ENCODE results near the gene CLNK. TPM values are rescaled to one million over a fixed set of nuclear protein-coding genes. Genes with fewer than 3 reads are reported as not detected.

CLNK gene
- total and polyA plus RNA-seq, 4 donors: under 0.01 to 0.01 (median under 0.01) TPM; not detected in 1

DNA sequence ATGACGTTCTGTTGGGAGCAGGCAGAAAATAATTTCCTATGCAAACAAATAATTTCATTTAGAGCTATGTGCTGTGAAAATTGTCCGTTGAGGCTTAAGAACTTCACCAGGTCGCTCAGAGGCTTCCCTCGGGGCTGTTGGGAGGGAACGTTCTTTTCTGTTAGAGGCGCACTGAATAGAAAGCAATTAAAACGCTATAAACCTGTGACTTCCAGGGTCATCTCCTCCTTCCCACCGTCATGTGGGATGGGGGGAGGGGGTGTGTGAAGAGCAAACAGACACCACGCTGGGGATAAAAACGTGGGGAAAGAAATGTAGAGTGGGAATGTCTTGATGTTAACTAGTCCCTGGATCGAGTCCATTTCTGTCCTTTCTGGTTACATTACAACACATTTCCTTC is 192.1 kb downstream of the CLNK start:
- TF ChIP-seq, protein P1, sequence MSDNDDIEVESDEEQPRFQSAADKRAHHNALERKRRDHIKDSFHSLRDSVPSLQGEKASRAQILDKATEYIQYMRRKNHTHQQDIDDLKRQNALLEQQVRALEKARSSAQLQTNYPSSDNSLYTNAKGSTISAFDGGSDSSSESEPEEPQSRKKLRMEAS (IDR thresholded peaks at IDR 0.05): no peak
- no peak for TF ChIP-seq RAD21 (IDR thresholded peaks at IDR 0.05)
- no peaks in the 10 kb centered on the region for H3K4me1 ChIP-seq (ENCODE audit: control insufficient read depth in 4 of 4, insufficient read depth in 4 of 4, low read length in 3 of 4)
- no peaks in the 10 kb centered on the region for H3K27me3 ChIP-seq (ENCODE audit: control insufficient read depth in 4 of 4, insufficient read depth in 4 of 4, low read length in 3 of 4)
- no peak for DNase-seq (ENCODE audit: low spot score)
- no peak overlapping the region for H3K4me3 ChIP-seq (ENCODE audit: low read depth in 1 of 3, low read length in 3 of 3)
- 47% methylated on average over 11 of the region's 11 CpGs for WGBS
- no peak overlapping the region for H3K9ac ChIP-seq (ENCODE audit: low read depth in 1 of 2, low read length in 2 of 2)
- H3K9me3 ChIP-seq (ENCODE audit: control insufficient read depth in 4 of 4, low read length in 3 of 4): no peaks in the 10 kb centered on the region
- H3K36me3 ChIP-seq (ENCODE audit: control insufficient read depth in 4 of 4, insufficient read depth in 3 of 4, low read depth in 1 of 4, low read length in 3 of 4): no peaks in the 10 kb centered on the region
- no peak overlapping the region for H3K27ac ChIP-seq (ENCODE audit: low read depth in 1 of 2, low read length in 2 of 2)

GRCh38 chr4:10491401-10491800 is 193.2 kb downstream of the CLNK start:
- Histone ChIP-seq H3K4me3 (ENCODE audit: low read depth in 1 of 3, low read length in 3 of 3) (no peak overlapping the region), H3K27ac (ENCODE audit: low read depth in 1 of 2, low read length in 2 of 2) (no peak overlapping the region), H3K4me1 (ENCODE audit: control insufficient read depth in 4 of 4, insufficient read depth in 4 of 4, low read length in 3 of 4) (no peaks in the 10 kb centered on the region), H3K27me3 (ENCODE audit: control insufficient read depth in 4 of 4, insufficient read depth in 4 of 4, low read length in 3 of 4) (peaks cover 0 to 2% (median 0%) of the 10 kb centered on the region in 4 donors), H3K36me3 (ENCODE audit: control insufficient read depth in 4 of 4, insufficient read depth in 3 of 4, low read depth in 1 of 4, low read length in 3 of 4) (no peaks in the 10 kb centered on the region), H3K9ac (ENCODE audit: low read depth in 1 of 2, low read length in 2 of 2) (no peak overlapping the region), H3K9me3 (ENCODE audit: control insufficient read depth in 4 of 4, low read length in 3 of 4) (no peaks in the 10 kb centered on the region)
- 74% methylated on average over 3 of the region's 3 CpGs for WGBS
- TF ChIP-seq FOXA1 (IDR thresholded peaks at IDR 0.05) (no peak), EGR1 (IDR thresholded peaks at IDR 0.05; ENCODE audit: low read depth in 2 of 2) (no peak), RAD21 (IDR thresholded peaks at IDR 0.05) (no peak), TAF1 (conservative IDR thresholded peaks at IDR 0.05) (no peak), GABPA (IDR thresholded peaks at IDR 0.05 in 1 of 2, conservative IDR thresholded peaks at IDR 0.05 in 1 of 2) (no peak), FOXA2 (IDR thresholded peaks at IDR 0.05) (no peak)
- TF ChIP-seq, protein P2, sequence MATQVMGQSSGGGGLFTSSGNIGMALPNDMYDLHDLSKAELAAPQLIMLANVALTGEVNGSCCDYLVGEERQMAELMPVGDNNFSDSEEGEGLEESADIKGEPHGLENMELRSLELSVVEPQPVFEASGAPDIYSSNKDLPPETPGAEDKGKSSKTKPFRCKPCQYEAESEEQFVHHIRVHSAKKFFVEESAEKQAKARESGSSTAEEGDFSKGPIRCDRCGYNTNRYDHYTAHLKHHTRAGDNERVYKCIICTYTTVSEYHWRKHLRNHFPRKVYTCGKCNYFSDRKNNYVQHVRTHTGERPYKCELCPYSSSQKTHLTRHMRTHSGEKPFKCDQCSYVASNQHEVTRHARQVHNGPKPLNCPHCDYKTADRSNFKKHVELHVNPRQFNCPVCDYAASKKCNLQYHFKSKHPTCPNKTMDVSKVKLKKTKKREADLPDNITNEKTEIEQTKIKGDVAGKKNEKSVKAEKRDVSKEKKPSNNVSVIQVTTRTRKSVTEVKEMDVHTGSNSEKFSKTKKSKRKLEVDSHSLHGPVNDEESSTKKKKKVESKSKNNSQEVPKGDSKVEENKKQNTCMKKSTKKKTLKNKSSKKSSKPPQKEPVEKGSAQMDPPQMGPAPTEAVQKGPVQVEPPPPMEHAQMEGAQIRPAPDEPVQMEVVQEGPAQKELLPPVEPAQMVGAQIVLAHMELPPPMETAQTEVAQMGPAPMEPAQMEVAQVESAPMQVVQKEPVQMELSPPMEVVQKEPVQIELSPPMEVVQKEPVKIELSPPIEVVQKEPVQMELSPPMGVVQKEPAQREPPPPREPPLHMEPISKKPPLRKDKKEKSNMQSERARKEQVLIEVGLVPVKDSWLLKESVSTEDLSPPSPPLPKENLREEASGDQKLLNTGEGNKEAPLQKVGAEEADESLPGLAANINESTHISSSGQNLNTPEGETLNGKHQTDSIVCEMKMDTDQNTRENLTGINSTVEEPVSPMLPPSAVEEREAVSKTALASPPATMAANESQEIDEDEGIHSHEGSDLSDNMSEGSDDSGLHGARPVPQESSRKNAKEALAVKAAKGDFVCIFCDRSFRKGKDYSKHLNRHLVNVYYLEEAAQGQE (IDR thresholded peaks at IDR 0.05): no peak
- TF ChIP-seq, protein P3, sequence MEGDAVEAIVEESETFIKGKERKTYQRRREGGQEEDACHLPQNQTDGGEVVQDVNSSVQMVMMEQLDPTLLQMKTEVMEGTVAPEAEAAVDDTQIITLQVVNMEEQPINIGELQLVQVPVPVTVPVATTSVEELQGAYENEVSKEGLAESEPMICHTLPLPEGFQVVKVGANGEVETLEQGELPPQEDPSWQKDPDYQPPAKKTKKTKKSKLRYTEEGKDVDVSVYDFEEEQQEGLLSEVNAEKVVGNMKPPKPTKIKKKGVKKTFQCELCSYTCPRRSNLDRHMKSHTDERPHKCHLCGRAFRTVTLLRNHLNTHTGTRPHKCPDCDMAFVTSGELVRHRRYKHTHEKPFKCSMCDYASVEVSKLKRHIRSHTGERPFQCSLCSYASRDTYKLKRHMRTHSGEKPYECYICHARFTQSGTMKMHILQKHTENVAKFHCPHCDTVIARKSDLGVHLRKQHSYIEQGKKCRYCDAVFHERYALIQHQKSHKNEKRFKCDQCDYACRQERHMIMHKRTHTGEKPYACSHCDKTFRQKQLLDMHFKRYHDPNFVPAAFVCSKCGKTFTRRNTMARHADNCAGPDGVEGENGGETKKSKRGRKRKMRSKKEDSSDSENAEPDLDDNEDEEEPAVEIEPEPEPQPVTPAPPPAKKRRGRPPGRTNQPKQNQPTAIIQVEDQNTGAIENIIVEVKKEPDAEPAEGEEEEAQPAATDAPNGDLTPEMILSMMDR (IDR thresholded peaks at IDR 0.05; ENCODE audit: low read depth, low read length, missing input control): no peak
- no peak for DNase-seq (ENCODE audit: low spot score)

DNA sequence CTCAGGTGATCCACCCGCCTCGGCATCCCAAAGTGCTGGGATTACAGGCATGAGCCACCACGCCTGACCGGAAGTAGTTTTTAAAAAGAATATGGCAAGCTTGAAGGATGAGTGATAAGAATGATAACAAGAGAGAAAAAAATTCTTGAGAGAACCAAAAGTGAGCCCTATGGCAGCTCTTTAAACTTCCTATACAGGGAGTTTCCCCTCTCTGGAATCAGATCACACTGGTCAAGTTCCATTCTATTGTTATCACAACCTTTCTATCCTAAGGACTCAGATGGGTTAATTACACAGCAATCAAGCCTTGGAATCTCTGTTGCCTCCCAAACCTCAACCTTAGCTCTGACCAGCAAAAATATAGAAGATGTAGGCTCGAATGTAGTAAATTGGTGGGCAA is 193.6 kb downstream of the CLNK start:
- no peak overlapping the region for H3K27ac ChIP-seq (ENCODE audit: low read depth in 1 of 2, low read length in 2 of 2)
- no peak for DNase-seq (ENCODE audit: low spot score)
- H3K4me1 ChIP-seq (ENCODE audit: control insufficient read depth in 4 of 4, insufficient read depth in 4 of 4, low read length in 3 of 4): no peaks in the 10 kb centered on the region
- no peaks in the 10 kb centered on the region for H3K9me3 ChIP-seq (ENCODE audit: control insufficient read depth in 4 of 4, low read length in 3 of 4)
- 83% methylated on average over 5 of the region's 5 CpGs for WGBS
- no peak overlapping the region for H3K9ac ChIP-seq (ENCODE audit: low read depth in 1 of 2, low read length in 2 of 2)
- H3K36me3 ChIP-seq (ENCODE audit: control insufficient read depth in 4 of 4, insufficient read depth in 3 of 4, low read depth in 1 of 4, low read length in 3 of 4): no peaks in the 10 kb centered on the region
- H3K4me3 ChIP-seq (ENCODE audit: low read depth in 1 of 3, low read length in 3 of 3): no peak overlapping the region
- H3K27me3 ChIP-seq (ENCODE audit: control insufficient read depth in 4 of 4, insufficient read depth in 4 of 4, low read length in 3 of 4): peaks cover 0 to 2% (median 0%) of the 10 kb centered on the region in 4 donors
- TF ChIP-seq NR2F2 (IDR thresholded peaks at IDR 0.05) (no peak), RXRA (IDR thresholded peaks at IDR 0.05) (no peak), FOXA1 (IDR thresholded peaks at IDR 0.05) (no peak), EGR1 (IDR thresholded peaks at IDR 0.05; ENCODE audit: low read depth in 2 of 2) (no peak), HNF4G (IDR thresholded peaks at IDR 0.05) (no peak), RAD21 (IDR thresholded peaks at IDR 0.05) (no peak), TAF1 (conservative IDR thresholded peaks at IDR 0.05) (no peak), SP1 (IDR thresholded peaks at IDR 0.05) (no peak), ATF3 (IDR thresholded peaks at IDR 0.05) (no peak), GABPA (IDR thresholded peaks at IDR 0.05 in 1 of 2, conservative IDR thresholded peaks at IDR 0.05 in 1 of 2) (no peak)
- TF ChIP-seq, protein P3 (IDR thresholded peaks at IDR 0.05; ENCODE audit: low read depth, low read length, missing input control): no peak
- TF ChIP-seq, protein P1 (IDR thresholded peaks at IDR 0.05): no peak
- TF ChIP-seq, protein P4, sequence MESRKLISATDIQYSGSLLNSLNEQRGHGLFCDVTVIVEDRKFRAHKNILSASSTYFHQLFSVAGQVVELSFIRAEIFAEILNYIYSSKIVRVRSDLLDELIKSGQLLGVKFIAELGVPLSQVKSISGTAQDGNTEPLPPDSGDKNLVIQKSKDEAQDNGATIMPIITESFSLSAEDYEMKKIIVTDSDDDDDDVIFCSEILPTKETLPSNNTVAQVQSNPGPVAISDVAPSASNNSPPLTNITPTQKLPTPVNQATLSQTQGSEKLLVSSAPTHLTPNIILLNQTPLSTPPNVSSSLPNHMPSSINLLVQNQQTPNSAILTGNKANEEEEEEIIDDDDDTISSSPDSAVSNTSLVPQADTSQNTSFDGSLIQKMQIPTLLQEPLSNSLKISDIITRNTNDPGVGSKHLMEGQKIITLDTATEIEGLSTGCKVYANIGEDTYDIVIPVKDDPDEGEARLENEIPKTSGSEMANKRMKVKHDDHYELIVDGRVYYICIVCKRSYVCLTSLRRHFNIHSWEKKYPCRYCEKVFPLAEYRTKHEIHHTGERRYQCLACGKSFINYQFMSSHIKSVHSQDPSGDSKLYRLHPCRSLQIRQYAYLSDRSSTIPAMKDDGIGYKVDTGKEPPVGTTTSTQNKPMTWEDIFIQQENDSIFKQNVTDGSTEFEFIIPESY (IDR thresholded peaks at IDR 0.05): no peak
